Pulmonary artery endothelial cell (primary cell): ENCODE measurements around the gene CDCA3. TPM values are rescaled to one million over a fixed set of nuclear protein-coding genes. Genes with fewer than 3 reads are reported as not detected.

Experiments
- DNase-seq: peaks from one replicate; pipeline ENCODE4 v3.0.0-alpha.2; 2011; ENCODE audit warnings: low read depth, low spot score
- total RNA-seq: library from RNA; depleted of rRNA; stranded (reverse); fragments of >200 nt; gene quantifications from 2 replicates; pipeline ENCODE4 v1.2.3, GENCODE V29; 2014

The CDCA3 gene
- total RNA-seq, 1 donor from 2014 or later = 11.0 TPM

GRCh38 chr12:6832125-6832524 is 19.0 kb downstream of the CDCA3 start:
- DNase-seq = no peak

GRCh38 chr12:6831450-6831995 is 19.6 kb downstream of the CDCA3 start:
- DNase-seq = no peak

- no peak for DNase-seq
Observed at GRCh38 chr12:6830999-6831398, 20.1 kb downstream of the CDCA3 start.

DNA sequence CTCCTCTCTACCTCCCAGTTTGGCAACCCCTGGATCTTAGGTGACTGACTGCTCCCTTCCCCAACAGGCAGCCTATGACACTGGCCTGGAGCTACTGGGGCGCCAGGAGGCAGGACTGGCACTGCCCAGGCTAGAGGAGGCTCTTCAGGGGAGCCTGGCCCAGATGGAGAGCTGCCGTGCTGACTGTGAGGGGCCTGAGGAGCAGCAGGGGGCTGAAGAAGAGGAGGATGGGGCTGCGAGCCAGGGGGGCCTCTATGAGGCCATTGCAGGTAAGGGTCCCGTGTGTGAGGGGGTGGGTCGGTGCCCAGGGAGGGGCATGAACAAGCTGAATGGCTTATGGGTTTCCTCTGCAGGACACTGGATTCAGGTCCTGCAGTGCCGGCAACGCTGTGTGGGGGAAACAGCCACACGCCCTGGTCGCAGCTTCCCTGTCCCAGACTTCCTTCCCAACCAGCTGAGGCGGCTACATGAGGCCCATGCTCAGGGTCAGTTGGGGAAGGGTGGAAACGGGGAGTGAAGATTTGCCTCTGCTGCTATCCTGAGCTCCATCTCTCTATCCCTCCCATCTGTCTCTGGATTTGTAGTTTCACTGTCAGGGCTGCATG is 20.7 kb downstream of the CDCA3 start:
- DNase-seq = no peak

GRCh38 chr12:6829536-6830220 is 21.4 kb downstream of the CDCA3 start:
- no peak for DNase-seq

DNA sequence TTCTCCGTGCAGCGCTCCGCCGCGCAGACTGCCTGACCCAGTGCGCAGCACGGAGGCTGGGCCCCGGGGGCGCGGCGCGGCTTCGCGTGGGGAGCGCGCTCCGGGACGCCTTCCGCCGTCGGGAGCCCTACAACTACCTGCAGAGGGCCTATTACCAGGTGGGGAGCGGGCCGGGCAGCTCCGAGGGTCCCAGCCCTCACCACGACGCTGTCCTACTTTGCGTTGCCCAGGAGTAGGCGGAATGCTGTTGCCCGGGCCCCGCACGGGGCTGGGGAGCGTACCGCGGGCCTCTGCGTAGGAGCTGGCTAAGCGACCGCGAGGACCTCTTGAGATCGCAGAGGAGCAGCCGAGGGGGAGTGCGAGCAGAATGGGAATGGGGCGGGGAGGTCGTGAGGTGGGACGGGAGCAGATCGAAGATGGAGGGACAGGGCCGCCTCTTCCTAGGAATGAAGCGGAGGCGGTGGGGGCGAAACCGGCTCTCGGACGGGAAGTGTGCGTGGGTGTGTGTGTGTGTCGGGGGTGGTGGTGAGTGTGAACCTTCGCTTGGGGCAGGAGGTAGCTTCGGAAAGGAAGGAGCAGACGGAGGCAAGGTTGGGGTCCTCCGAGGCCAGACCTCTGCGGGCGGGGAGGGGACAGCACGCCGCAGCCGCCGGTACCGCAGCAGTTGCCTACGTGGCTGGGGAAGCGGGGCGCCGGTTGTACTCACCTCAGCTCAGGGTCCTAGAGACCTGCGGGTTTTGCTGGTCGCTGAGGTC is 22.1 kb downstream of the CDCA3 start:
- no peak for DNase-seq

GRCh38 chr12:6827982-6828780 is 22.9 kb downstream of the CDCA3 start, which contains the start of gene P3H3:
TSS of gene P3H3 (plus strand) at chr12:6828407. CDS start at chr12:6828441, 34 bp downstream.
- DNase-seq = no peak

- no peak for DNase-seq
Observed at GRCh38 chr12:6827437-6827911, 23.6 kb downstream of the CDCA3 start.

GRCh38 chr12:6826734-6827436 is 24.2 kb downstream of the CDCA3 start:
- DNase-seq = no peak

DNA sequence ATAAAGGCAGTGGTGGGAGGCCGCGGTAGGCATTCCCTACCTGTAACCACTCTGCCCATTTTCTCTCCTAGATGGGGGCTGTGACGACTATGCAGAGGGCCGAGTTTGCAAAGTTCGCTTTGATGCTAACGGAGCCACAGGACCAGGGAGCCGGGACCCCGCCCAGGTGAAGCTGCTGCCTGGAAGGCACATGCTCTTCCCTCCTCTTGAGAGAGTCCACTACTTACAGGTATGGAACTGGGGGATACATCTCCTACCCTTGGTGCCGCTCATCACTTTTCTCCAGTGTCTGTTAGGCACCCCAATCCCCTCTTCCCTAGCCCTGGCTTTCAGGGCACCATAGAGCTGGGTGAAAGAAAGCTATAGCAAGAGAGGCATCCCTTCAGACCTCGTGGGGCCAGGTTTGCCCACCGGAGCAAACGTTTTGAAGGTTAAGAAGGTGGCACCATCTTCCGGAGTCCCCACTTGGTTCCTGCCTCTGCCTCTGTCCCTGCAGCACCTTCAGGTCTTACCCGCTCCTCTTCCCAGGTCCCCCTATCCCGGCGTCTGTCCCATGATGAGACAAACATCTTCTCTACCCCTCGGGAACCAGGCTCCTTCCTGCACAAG is 24.9 kb downstream of the CDCA3 start:
- no peak for DNase-seq

DNA sequence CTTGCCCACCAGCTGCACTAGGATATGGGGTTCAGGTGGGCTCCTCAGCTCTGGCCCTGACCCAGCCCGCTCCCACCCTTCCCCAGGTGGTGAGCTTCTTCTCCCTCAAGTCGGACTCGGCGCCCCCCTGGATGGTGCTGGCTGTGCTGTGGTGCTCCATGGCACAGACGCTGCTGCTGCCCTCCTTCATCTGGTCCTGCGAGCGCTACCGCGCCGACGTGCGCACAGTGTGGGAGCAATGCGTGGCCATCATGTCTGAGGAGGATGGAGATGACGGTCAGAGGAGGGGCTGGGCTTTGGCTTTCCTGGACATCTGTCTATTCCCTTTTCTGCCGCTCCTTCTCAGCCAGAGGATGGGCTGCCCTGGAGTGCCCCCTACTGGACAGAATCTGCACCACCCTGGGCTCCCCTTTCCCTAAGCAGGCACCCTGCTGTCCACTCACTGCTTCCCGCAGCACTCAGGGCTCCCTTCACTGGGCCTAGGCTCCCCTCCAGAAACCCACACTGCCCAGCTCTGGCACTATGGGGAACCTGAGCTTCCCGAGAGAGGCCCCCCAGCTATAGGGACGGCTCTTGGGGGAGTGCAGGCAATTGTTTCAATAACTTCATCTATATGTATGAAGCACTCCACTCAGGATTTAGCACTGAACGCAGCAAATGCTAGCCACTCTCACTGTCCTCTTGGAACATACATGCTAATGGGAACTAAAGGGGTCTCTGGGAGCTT is 25.5 kb downstream of the CDCA3 start:
- DNase-seq = peak; percentile 33

DNA sequence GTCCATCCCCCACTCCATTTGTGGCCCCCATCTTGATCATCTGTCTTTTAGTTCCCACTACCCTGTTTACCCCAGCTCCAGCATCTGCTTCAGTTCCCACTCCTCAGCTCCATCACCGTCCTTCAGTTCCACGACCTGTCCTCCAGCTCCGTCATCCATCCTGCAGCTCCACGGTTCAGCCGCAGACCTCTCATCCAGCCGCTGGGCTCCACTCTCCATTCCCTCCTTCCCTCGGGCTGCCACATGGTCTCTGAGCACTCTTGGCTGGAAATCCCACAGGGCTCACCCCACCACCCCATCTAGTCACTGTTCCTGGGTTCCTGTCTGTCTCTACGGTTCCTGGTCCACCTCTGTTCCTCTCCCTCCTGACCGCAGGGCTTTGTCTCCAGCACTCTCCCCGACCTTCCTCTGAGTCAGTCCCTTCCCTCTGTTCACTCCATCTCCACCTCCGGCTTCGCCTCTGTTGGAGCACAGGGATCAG is 26.1 kb downstream of the CDCA3 start:
- no peak for DNase-seq

DNA sequence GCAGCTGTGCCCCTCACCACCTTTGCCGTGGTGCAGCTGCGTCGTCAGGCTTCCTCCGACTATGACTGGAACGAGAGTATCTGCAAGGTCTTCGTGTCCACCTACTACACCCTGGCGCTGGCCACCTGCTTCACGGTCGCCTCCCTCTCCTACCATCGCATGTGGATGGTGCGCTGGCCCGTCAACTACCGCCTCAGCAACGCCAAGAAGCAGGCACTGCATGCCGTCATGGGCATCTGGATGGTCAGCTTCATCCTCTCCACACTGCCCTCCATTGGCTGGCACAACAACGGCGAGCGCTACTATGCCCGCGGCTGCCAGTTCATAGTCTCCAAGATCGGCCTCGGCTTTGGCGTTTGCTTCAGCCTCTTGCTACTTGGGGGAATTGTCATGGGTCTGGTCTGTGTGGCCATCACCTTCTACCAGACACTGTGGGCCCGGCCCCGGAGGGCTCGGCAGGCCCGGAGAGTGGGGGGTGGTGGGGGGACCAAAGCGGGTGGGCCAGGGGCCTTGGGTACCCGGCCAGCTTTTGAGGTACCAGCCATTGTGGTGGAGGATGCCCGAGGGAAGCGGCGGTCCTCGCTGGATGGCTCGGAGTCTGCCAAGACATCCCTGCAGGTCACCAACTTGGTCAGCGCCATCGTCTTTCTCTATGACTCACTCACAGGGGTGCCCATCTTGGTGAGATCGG is 26.9 kb downstream of the CDCA3 start:
- DNase-seq = no peak

DNA sequence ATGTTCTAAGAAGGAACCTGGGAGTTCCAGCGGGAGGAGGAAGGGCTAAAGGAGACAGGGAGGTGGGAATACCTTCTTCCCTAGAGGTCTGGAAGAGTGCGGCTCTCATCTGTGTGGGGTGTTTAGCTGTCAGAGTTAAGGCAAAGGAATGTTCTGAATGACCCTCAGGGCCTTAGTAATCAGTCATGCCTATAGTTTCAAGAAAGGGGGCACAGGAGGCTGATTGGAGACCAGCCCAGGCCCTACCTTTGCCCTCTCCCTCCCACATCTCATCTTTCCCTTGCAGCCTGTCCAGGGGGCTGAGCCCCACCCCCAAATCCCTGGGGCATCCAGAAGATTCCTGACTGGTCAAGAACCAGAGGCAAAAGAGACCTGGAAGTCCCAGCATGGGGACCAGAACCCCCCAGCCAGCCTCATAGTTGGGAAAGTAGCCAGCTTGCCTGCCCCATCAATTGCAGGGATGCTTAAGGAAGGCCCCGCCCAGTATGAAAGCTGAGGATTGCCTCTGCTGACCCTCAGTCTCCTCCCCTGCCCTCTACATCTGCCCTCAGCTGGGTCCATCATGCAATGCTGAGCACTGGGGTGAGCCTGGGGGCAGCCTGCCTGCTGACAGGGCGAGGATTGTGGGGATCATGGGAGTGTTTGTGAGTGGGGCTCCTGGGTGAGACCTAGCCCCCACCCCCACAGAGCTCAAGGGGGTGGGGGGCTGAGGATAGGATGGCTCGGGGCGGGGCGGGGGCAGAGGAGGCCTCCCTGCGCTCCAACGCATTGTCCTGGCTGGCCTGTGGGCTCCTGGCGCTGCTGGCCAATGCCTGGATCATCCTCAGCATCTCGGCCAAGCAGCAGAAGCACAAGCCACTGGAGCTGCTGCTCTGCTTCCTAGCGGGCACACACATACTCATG is 27.7 kb downstream of the CDCA3 start:
- DNase-seq = no peak

DNA sequence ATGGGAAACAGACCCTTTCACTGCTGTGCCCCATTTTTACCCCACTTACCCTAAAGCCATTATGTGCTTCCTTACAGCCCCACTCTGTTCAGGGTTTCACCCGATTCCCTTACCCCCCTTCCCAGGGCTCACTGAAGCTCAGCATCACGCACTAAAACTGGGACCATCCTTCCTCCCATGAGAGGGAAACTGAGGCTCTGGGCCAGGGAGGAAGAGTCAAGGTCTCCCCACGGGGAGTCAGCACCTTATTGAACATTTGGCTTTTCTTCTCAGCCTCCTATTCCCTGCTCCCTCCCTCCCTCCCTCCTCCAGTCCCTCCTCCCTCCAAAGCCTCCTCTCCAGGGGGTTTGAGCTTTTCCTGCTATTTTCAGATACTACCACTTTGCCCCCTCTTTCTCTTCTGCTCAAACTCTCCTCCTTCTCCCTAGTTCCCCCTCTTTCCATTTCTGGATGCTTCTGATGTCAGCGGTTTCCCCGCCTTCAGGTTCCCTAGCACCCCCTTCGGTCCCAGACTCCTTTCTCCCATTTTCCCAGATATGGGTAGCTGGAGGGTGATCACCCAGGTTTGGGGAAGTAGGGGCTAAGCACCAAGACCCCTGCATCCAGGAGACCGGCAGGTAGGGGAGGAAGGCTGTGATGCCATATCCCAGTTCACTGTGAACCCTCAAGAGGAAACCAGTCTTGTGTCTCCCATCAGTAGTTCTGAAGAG is 28.5 kb downstream of the CDCA3 start:
- DNase-seq = no peak

DNA sequence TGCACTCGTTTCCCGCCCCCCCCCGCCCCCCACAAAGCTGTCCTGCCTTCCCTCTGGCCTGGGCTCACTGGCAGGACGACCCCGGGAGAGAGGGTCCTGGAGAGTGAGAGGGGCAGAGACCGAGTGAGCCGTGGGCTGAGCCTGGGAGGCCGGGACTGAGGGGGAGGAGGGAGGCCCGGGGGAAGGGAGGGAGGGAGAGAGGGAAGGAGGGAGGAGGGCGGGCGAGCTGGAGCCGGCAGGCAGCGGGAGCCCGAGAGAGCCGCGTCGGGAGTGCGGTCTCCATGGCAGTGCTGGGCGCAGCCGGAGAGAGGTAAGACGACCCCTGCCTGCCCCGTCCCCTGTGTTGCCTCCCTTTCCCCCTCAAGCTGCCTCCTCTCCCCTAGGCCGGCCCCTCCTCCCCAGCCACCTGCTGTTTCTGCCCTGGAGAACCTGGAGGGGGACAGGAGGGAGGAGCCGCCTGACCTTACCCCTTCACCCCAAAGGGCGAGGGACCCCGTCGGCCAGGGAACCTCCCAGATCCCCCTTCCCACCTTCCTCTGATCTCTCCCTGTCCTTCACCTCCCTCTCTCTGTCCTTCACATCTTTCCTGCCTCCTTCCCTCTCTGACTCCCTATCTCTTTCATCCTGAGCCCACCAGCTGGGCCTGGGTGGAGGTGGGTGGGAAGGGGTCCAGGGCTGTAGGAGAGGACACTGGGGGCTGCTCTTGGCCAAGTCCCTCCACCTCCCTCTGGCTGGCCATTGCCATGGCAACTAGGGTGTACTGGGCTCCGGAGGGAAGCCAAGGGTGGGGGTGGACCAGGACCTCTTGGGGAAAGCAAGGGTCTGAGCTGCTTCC is 29.3 kb downstream of the CDCA3 start, which contains the start of gene GPR162:
GPR162 (plus strand) TSS at position 231 of the 835 bp plus-strand sequence. CDS start 2,078 bp downstream, outside the sequence.
- no peak for DNase-seq
